SK-N-MC (cell line): ENCODE results near the gene AGAP3.

Experiments used
- EZH2 ChIP-seq: fragments of 200-600 bp; sonication (generic); IDR thresholded peaks from one replicate; pipeline ENCODE4 v1.6.1; 2017; ENCODE audit warnings: antibody characterized with exemption
- POLR2AphosphoS5 ChIP-seq: IDR thresholded peaks from 2 replicates; pipeline ENCODE4 v1.6.1; 2012; ENCODE audit warnings: mild to moderate bottlenecking, low read depth, low read length, borderline replicate concordance

GRCh38 chr7:151118108-151119054 lies 32.1 kb downstream of the AGAP3 start:
- TF ChIP-seq POLR2AphosphoS5 (no peak), EZH2 (no peak)
